Fibroblast of skin of abdomen (primary cell): Measurements from ENCODE around the gene UCK2.

Experiments used
- DNase-seq: peaks from one replicate; pipeline ENCODE4 v3.0.0-alpha.2; 2013

The UCK2 gene

DNA sequence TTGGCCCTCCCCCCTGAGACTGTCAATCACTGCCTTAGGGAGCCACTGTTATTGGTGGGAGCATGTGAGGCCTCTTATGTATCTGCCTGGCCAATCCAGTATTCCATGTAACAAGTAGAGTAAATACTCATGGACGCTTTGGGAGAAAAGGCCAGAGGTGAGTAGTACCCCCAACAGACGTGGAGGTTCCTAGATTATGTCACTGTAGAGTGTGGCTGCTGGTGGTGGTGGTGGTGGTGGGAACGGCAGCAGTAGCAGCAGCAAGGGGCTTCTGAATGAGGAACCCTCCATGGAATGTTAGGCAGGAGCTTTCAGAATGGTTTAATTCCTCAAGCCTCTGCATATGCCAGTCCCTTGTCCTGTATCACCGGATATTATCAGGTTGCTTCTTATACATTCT, 118.5 kb downstream of the UCK2 start:
- DNase-seq, result no peak

DNA sequence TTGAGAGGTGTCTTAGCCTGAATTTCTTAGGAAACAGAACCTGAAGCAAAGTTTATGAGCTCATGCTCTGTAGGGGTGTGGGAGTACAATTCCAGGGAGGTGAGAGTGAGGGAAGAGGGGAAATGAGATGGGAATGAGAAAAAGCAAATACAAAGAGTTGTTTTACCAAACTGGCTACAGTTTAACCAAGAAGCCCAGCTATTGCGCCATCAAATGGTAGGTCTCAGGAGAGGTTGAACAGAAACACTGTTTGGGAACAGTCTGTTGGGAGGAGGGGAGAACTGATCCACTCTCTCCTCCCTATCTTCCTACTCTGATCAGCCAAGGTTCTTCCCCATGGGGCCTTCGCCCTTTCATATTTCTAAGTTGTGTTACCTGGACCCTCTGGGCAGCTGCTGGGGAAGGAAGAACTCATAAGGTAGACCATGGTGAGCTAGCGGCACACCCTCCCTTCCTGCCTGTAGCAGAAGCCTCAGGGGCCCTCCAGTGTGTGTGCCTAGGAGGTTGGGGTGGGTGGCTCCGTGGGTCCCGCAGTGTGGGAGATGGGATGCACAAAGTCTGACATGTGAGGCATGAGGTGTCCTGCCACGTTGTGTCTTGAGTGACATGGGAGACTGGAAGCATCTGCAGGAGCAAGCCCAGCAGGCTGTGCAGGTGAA, 120.5 kb downstream of the UCK2 start:
- DNase-seq, result no peak

DNA sequence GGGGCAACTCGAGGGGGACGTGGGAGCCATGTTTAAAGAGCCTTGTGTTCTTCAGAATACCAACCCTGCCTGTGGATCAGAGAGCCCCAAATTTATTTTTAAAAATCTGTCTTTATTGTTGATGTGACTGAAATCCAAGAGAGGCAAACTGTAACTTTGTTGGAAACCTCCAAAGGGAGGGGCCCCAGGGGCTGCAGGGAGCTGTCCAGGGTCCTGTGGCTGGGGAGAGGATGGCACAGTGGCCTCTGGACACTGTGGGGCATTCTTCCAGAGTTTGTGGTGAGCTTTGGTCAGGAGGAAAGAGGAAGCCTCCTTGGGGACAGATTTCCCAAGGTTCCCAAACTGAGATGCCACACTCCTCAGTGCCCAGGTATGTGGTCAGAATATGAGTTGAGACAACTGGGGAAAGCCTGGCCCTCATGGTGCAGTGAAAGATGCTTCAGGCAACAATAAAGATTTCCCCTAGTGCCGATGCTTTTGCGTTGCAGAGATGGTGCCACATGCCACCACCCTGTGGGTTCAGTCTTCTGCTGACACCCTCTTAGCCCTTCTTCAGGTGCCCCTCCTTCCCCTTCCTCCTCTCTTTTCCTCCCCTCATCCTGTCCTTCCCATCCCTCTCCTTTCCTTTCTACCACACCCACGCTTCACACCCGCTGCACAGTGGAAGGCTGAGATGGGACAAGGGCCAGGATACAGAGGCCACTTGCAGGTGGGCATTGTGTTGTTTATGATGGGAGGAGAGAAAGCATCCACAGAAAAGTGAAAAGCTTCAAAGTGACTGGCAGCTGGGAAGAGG, 122.1 kb downstream of the UCK2 start:
- peak; percentile 24 for DNase-seq

- DNase-seq, result peak; percentile 89
Observed at GRCh38 chr1:165954940-165955339, 127.5 kb downstream of the UCK2 start.

DNA sequence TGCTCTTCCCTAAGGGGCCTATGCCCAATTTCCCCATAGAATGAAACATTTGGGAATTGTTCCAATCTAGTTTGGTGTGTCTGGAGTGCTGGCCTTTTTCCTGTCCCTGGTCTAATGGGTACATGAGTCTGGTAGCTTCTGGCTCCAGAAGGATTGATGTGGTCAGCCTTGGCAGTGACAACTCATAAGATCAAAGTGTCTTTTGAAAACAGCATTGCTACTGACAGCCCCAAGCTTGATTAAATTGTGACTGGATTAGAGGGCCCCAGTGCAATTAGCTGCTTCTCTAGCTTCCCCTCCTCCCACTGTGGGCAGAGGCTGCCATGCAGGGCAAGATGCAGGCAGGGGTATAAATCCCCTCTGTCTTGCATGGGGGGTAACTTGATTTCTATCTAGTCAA, 130.9 kb downstream of the UCK2 start:
- DNase-seq, result no peak

GRCh38 chr1:165960136-165960535, 132.7 kb downstream of the UCK2 start:
- DNase-seq, result peak; percentile 50

DNA sequence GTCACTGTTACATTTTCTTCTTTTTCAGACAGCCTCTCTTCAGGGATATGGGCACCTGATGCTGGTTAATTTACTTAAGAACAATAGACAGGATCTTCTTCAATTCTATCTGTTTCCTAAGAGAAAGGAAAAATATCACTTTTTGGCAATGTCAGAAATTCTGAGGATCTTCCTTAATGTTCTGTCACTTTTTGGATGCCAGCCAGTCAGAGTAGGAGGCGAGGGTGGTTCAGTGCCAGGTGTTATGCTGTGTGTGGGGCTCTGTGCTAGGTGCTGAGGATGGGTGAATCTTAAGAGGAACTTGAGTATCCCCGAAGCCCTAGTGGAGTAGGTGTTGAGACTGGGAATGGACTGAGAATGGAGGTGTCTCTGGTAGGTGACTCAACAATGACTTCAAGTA, 133.5 kb downstream of the UCK2 start:
- DNase-seq, result no peak
